IMR-90 (cell line): ENCODE results near the gene GALNT5. TPM values are rescaled to one million over a fixed set of nuclear protein-coding genes. Genes with fewer than 3 reads are reported as not detected.

Experiments used
- ATAC-seq: fragments of 200-7000 bp; cut with Tn5 transposase; 2 replicates; pipeline ENCODE4 v1.9.1; 2020; ENCODE audit warnings: low read depth, mild to moderate bottlenecking, moderate library complexity
- BruUV-seq: library from RNA; stranded (reverse); fragments of 400-500 nt; replicated peaks from 2 replicates; lab custom pipeline; 2021; lab: Mats Ljungman, UMichigan
- CTCF ChIA-PET: fragments of 300-600 bp; formaldehyde crosslinking; extraction: SDS; loops from one replicate; lab custom pipeline; 2021; ENCODE audit warnings: antibody characterized with exemption; lab: Yijun Ruan, JAX
- POLR2A ChIA-PET: fragments of 300-600 bp; sonication (Branson Sonifier 250); formaldehyde crosslinking; loops from one replicate; lab custom pipeline; 2022; ENCODE audit warnings: antibody characterized with exemption; ENCODE audit not compliant: unreplicated experiment; lab: Charles Lee
- DNase-seq: peaks from one replicate; pipeline ENCODE4 v3.0.0; 2013
- H2AFZ ChIP-seq: replicated peaks from 2 replicates; pipeline ENCODE3; 2013; ENCODE audit warnings: low read length, mild to moderate bottlenecking; ENCODE audit not compliant: poor library complexity
- H2AK5ac ChIP-seq: 2 replicates; pipeline ENCODE4 v1.6.1; 2013; ENCODE audit warnings: low read depth, low read length, inconsistent platforms
- H2AK9ac ChIP-seq: replicated peaks from 2 replicates; pipeline ENCODE3; 2013; ENCODE audit warnings: mild to moderate bottlenecking, low read depth, low read length, moderate library complexity; ENCODE audit not compliant: poor library complexity
- H2BK120ac ChIP-seq: 2 replicates; pipeline ENCODE4 v1.6.1; 2013; ENCODE audit warnings: low read depth, low read length, inconsistent platforms
- H2BK15ac ChIP-seq: 3 replicates; pipeline ENCODE4 v1.6.1; 2013; ENCODE audit warnings: low read depth, low read length, inconsistent platforms
- H2BK20ac ChIP-seq: 2 replicates; pipeline ENCODE4 v1.6.1; 2013; ENCODE audit warnings: low read depth, mild to moderate bottlenecking, inconsistent platforms, low read length, moderate library complexity
- H2BK5ac ChIP-seq: 2 replicates; pipeline ENCODE4 v1.6.1; 2013; ENCODE audit warnings: mild to moderate bottlenecking, low read depth, low read length, inconsistent platforms; ENCODE audit not compliant: poor library complexity, severe bottlenecking
- H3K14ac ChIP-seq: replicated peaks from 2 replicates; pipeline ENCODE4 v1.6.1; 2013; ENCODE audit warnings: low read depth, low read length, inconsistent platforms
- H3K18ac ChIP-seq: 2 replicates; pipeline ENCODE4 v1.6.1; 2013; ENCODE audit warnings: low read depth, low read length, control low read depth
- H3K23ac ChIP-seq: 2 replicates; pipeline ENCODE4 v1.6.1; 2013; ENCODE audit warnings: low read depth, low read length, inconsistent platforms
- H3K27ac ChIP-seq: 2 replicates; pipeline ENCODE4 v1.5.1; 2013; ENCODE audit warnings: mild to moderate bottlenecking, control low read depth, low read length; ENCODE audit not compliant: insufficient read depth
- H3K27me3 ChIP-seq: 2 replicates; pipeline ENCODE4 v1.6.1; 2013; ENCODE audit warnings: low read length; ENCODE audit not compliant: control insufficient read depth, insufficient read depth
- H3K36me3 ChIP-seq: 2 replicates; pipeline ENCODE4 v1.6.1; 2013; ENCODE audit warnings: low read length, mixed read lengths; ENCODE audit not compliant: control insufficient read depth, insufficient read depth
- H3K4ac ChIP-seq: 2 replicates; pipeline ENCODE4 v1.6.1; 2013; ENCODE audit warnings: low read depth, low read length, inconsistent platforms
- H3K4me1 ChIP-seq: 2 replicates; pipeline ENCODE4 v1.6.1; 2013; ENCODE audit warnings: low read length, mixed read lengths; ENCODE audit not compliant: control insufficient read depth, insufficient read depth
- H3K4me2 ChIP-seq: 2 replicates; pipeline ENCODE4 v1.6.1; 2013; ENCODE audit warnings: low read depth, mild to moderate bottlenecking, control low read depth, low read length, moderate library complexity
- H3K4me3 ChIP-seq: 2 replicates; pipeline ENCODE4 v1.5.1; 2013; ENCODE audit warnings: low read depth, mild to moderate bottlenecking, control low read depth, low read length, moderate library complexity; ENCODE audit not compliant: insufficient read depth
- H3K56ac ChIP-seq: 2 replicates; pipeline ENCODE4 v1.6.1; 2013; ENCODE audit warnings: low read length, inconsistent platforms; ENCODE audit not compliant: insufficient read depth; ENCODE audit errors: extremely low read depth
- H3K79me1 ChIP-seq, 2 experiments: 2 replicates each; pipeline ENCODE4 v1.6.1; 2013; ENCODE audit warnings: low read length in 2 of 2, inconsistent platforms in 1 of 2, low read depth in 1 of 2
- H3K9ac ChIP-seq: 2 replicates; pipeline ENCODE4 v1.6.1; 2013; ENCODE audit warnings: low read depth, low read length, control low read depth
- H3K9me1 ChIP-seq: 2 replicates; pipeline ENCODE4 v1.6.1; 2013; ENCODE audit warnings: low read length, inconsistent platforms; ENCODE audit not compliant: insufficient read depth
- H3K9me3 ChIP-seq: 2 replicates; pipeline ENCODE4 v1.6.1; 2013; ENCODE audit warnings: low read length; ENCODE audit not compliant: control insufficient read depth, insufficient read depth
- H4K20me1 ChIP-seq: 2 replicates; pipeline ENCODE4 v1.6.1; 2013; ENCODE audit warnings: low read length, inconsistent platforms; ENCODE audit not compliant: insufficient read depth
- H4K5ac ChIP-seq: 2 replicates; pipeline ENCODE4 v1.6.1; 2013; ENCODE audit warnings: mild to moderate bottlenecking, low read depth, low read length, control low read depth
- H4K8ac ChIP-seq, 2 experiments: 2 replicates each; pipeline ENCODE4 v1.6.1; 2013; ENCODE audit warnings: low read depth in 2 of 2, low read length in 2 of 2, control low read depth in 1 of 2, inconsistent platforms in 1 of 2
- H4K91ac ChIP-seq: 2 replicates; pipeline ENCODE4 v1.6.1; 2013; ENCODE audit warnings: low read depth, low read length, inconsistent platforms; ENCODE audit not compliant: insufficient read depth
- CHD1 ChIP-seq: IDR thresholded peaks from 2 replicates; pipeline ENCODE4 v1.6.1; 2012; ENCODE audit warnings: low read depth, low read length, improper control_type of control experiment
- ELK1 ChIP-seq: fragments of 150-350 bp; IDR thresholded peaks from 2 replicates; pipeline ENCODE4 v1.6.1; 2016; ENCODE audit warnings: low read depth, mild to moderate bottlenecking, low read length, moderate library complexity, borderline replicate concordance
- MAFK ChIP-seq: IDR thresholded peaks from 2 replicates; pipeline ENCODE4 v1.6.1; 2012; ENCODE audit warnings: low read depth, low read length, improper control_type of control experiment
- RAD21 ChIP-seq: IDR thresholded peaks from 2 replicates; pipeline ENCODE4 v1.6.1; 2012; ENCODE audit warnings: low read length, improper control_type of control experiment
- SMC3 ChIP-seq: fragments of 150-350 bp; IDR thresholded peaks from 2 replicates; pipeline ENCODE4 v1.6.1; 2016; ENCODE audit warnings: low read depth, mild to moderate bottlenecking, antibody characterized with exemption, low read length, moderate library complexity
- USF2 ChIP-seq: fragments of 150-350 bp; IDR thresholded peaks from 2 replicates; pipeline ENCODE4 v1.6.1; 2017; ENCODE audit warnings: mild to moderate bottlenecking, antibody characterized with exemption, low read length, low read depth
- WGBS, 2 experiments: methylation state at CpG; one replicate each; pipeline versions ENCODE4 v1.1.5 to v1.1.7; 2013; ENCODE audit warnings: missing lambda C conversion rate in 2 of 2; ENCODE audit not compliant: insufficient read length in 1 of 2; ENCODE audit errors: extremely low coverage in 2 of 2; 5-methylcytosine and 5-hydroxymethylcytosine counted together
- dilution Hi-C: fragments of 300-500 bp; cut with HindIII; formaldehyde crosslinking; loops from one replicate; pipeline ENCODE4 v1.14.3; 2018; ENCODE audit warnings: low sequenced_read_pairs; ENCODE audit not compliant: unreplicated experiment
- in situ Hi-C: fragments of 300-500 bp; cut with MboI; formaldehyde crosslinking; loops from 3 replicates; pipeline ENCODE4 v1.14.3; 2019; ENCODE audit warnings: low sequenced_read_pairs, inconsistent platforms, mixed read lengths
- intact Hi-C: fragments of 100-400 bp; cut with micrococcal nuclease; formaldehyde crosslinking; loops from 2 replicates; pipeline ENCODE4 v1.10.0; 2022
- polyA plus RNA-seq, 3 experiments: library from polyadenylated mRNA; depleted of rRNA; stranded (reverse); fragments of >200 nt; gene quantifications; 2 replicates each; pipeline ENCODE4 v1.2.3, GENCODE V29; 2012; ENCODE audit warnings: low replicate concordance in 1 of 3
- total RNA-seq: library from RNA; depleted of rRNA; stranded (reverse); fragments of >200 nt; gene quantifications from 2 replicates; pipeline ENCODE4 v1.2.3, GENCODE V29; 2012

Gene GALNT5
- total and polyA plus RNA-seq, 2 of the 4 experiments (the other 2 are of a cell fraction), result 36.3 to 63.3 TPM

- Histone ChIP-seq H3K4me3 (no peak overlapping the region), H3K56ac (no peak overlapping the region), H2AK9ac (no peak overlapping the region), H3K18ac (no peak overlapping the region), H4K5ac (no peak overlapping the region), H2BK20ac (no peak overlapping the region), H2BK5ac (no peak overlapping the region), H2BK120ac (no peak overlapping the region), H3K9me1 (no peaks in the 10 kb centered on the region), H3K4me2 (no peak overlapping the region), H2AFZ (no peak overlapping the region), H3K4ac (no peak overlapping the region), H3K27me3 (no peaks in the 10 kb centered on the region; the same call in 1 of the 2 replicates), H4K8ac (no peak overlapping the region), H4K91ac (no peak overlapping the region), H3K4me1 (no peaks in the 10 kb centered on the region), H4K20me1 (no peaks in the 10 kb centered on the region), H3K27ac (no peak overlapping the region), H2BK15ac (no peak overlapping the region), H3K79me1 (no peaks in the 10 kb centered on the region), H3K14ac (no peak overlapping the region), H3K36me3 (no peaks in the 10 kb centered on the region), H3K23ac (no peak overlapping the region), H3K9ac (no peak overlapping the region), H2AK5ac (no peak overlapping the region), H3K9me3 (no peaks in the 10 kb centered on the region)
- ChIA-PET CTCF (no interaction called here), POLR2A (no interaction called here)
- no peak for TF ChIP-seq CHD1
- TF ChIP-seq MAFK, result no peak
- no peak for TF ChIP-seq USF2
- no peak for TF ChIP-seq ELK1
- TF ChIP-seq RAD21, result no peak
- no peak for TF ChIP-seq SMC3
- no TSS peak for BruUV-seq
- dilution Hi-C loops, result no loop called here
- ATAC-seq (no peak), DNase-seq (peak; percentile 32)
- WGBS, 2 experiments, result 71% methylated on average over 1 of the region's 4 CpGs; no CpG with 5 or more reads in 1 of the 2 experiments
- intact Hi-C loops, result no loop called here
- in situ Hi-C loops, result loop anchor here (25.0 kb wide), 1 partner anchor 1953 kb away; no protein-coding TSS in a partner anchor
These were observed 82.6 kb downstream of the GALNT5 start for GRCh38 chr2:157339965-157340655.
